Activated T-cell treated with anti-CD3 and anti-CD28 coated beads for 48 hours (primary cell): ENCODE data around the gene FRMD8.
"Not testable (repeated sequence)": the region's sequence is repeated elsewhere in the genome, so short reads cannot be mapped to it uniquely, and the experiment has no call there.

Source experiments
- DNase-seq: peaks from one replicate; pipeline ENCODE4 v3.0.0-alpha.2; 2020; ENCODE audit warnings: low read depth

The FRMD8 gene

DNA sequence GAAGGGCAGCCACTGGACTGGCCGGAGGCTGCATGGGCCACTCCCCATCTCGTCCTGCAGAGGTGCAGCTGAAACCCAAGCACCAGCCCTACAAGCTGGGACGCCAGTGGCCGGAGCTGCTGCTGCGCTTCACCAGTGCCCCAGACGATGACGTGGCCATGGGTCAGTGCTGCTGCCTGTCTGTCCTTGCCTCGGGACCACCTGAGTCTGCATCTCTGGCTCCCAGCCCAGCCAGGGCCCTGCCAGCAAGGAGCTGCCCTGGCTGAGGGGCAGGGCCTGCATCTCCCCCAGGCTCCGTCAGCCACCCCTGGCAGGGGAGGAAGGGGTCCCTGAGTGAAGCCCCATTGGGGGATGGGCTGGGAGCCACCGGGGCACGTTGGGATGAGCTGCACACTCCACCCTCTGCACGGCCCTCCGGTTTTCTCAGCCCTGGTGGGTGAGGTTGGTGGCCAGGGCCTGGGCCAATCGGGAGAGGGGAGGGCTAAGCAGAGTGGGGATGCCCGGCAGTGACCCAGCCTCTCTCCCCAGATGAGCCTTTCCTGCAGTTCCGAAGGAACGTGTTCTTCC lies 7.2 kb downstream of the FRMD8 start:
- DNase-seq, result no peak

- no peak for DNase-seq
These were observed 7.7 kb downstream of the FRMD8 start for GRCh38 chr11:65394125-65394536.

- DNase-seq, result no peak
These were observed 9.6 kb downstream of the FRMD8 start for GRCh38 chr11:65395961-65396530.

- DNase-seq, result no peak
These were observed 10.6 kb downstream of the FRMD8 start for GRCh38 chr11:65396769-65397745.

DNA sequence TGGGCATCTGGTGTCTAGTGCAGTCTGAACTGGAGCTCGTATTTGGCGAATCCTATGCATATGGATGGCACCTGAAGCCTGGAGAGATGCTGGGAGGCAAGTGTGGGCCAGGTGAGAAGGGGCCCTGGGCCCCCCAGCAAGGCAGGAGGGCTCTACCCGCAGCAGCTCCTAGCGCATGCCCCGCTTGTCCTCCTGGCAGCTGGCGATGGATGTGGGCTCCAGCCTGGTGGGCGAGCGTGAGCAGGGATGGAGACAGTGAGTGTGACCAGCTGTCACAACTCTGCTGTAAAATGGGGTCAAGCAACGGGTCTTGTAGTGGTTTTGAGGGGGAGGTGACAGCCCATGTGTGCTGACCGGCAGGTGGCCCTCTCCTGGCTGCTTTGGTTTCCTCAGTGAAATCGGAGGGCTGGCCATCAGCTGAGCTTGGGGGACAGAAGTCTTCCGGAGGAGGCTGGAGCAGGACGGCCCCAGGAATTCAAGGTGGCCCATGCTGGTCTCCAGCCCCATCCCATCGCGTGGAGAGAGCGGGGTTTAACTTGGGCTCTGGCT lies 12.0 kb downstream of the FRMD8 start:
- DNase-seq, result no peak

DNA sequence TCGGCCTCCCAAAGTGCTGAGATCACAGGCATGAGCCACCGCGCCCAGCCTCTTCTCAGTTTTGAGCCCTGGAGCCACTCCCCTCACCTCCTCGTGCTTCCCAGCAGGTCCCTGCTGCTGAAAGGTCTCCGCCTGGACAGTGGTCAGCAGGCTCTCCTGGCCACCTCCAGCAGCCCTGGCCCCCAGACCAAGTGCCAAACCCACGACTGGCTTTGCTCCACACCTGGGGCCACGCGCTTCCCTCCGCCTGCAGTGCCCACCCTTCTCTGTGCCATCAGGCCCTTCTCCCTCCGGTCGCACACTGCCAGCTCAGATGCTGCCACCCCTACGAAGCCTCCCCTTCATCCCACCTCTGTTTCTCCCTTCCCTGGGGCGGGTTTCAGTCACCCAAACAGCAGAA lies 12.8 kb downstream of the FRMD8 start:
- DNase-seq, result no peak

GRCh38 chr11:65399845-65400244 lies 13.4 kb downstream of the FRMD8 start:
- DNase-seq, result no peak

DNA sequence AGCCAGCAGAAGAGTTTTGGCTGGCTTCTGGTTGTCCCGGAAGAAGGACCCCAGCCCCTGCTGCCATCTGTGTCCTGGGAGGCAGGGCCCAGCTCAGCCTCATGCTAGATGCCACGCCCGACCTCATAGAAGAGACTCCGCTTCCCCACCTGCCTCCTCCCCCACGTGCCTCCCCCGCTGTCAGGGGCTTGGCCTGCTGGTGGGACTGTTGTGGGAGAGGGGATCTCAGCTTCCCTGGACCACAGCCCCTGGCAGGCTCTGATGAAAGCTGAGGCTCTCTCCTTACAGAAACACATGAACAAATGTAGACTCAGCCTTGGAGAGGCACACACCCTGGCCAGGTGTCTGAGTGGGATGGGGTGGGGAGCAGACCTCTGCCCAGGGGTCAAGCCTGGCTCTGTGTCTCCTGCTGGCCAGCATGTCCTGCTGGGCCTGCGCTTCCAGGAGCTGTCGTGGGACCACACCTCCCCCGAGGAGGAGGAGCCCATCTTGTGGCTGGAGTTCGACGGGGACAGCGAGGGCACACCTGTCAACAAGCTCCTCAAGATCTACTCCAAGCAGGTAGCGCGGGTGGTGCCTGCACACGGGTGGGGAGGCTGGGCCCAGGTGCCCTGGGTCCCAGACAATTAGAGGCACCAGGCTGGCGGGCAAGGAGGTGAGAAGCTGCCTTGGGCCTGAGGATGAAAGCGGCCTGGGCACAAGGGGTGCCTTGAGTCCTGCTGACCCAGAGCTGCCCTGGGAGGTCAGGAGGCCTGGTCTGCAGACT lies 14.1 kb downstream of the FRMD8 start:
- no peak for DNase-seq

- DNase-seq, result no peak
These were observed 14.8 kb downstream of the FRMD8 start for GRCh38 chr11:65401073-65401802.

DNA sequence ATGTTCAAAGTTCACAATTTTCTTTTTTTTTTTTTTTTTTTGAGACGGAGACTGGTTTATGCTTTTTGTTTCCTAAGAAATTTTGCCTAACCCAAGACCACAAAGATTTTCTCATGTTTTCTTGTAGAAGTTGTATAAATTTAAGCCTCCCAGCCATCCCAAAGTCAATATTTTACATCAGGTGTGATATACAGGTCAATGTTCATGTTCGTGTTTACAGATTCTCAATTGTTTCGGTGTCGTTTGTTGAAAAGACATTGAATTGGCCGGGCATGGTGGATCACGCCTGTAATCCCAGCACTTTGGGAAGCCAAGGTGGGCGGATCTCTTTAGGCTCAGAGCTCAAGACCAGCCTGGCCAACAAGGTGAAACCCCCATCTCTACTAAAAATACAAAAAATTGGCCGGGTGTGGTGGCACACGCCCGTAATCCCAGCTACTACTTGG lies 15.4 kb downstream of the FRMD8 start:
- DNase-seq, result no peak

- no peak for DNase-seq
These were observed 16.4 kb downstream of the FRMD8 start for GRCh38 chr11:65402790-65403189.

- DNase-seq, result no peak
These were observed 17.2 kb downstream of the FRMD8 start for GRCh38 chr11:65403607-65404121.

- DNase-seq, result no peak
These were observed 17.8 kb downstream of the FRMD8 start for GRCh38 chr11:65404210-65404609.

DNA sequence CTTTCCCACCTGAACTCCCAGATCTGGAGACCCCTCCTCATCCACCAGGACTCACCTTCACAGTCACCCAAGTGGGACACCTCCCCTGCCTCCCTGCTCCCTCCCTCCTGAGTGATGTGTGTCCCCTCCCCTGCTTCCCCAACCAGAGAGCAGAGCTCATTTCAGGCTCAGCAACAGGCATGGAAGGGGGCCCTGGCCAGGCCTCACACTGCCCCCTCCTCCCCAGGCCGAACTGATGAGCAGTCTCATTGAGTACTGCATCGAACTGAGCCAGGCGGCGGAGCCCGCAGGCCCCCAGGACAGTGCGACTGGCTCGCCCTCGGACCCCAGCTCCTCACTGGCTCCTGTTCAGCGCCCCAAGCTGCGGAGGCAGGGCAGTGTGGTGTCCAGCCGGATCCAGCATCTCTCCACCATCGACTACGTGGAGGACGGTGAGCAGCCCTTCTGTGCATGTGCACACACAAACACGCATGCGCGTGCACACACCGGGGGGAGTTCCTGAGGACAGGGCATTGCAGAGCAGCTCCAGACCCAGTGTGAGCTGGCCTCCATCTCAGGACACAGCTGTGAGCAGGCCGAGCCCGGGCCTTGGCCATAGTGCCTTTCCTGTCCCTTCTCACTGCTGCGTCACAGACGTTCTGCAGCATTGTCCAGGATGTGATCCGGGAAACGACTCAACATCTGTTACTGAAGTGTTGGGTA lies 18.4 kb downstream of the FRMD8 start:
- DNase-seq, result no peak

DNA sequence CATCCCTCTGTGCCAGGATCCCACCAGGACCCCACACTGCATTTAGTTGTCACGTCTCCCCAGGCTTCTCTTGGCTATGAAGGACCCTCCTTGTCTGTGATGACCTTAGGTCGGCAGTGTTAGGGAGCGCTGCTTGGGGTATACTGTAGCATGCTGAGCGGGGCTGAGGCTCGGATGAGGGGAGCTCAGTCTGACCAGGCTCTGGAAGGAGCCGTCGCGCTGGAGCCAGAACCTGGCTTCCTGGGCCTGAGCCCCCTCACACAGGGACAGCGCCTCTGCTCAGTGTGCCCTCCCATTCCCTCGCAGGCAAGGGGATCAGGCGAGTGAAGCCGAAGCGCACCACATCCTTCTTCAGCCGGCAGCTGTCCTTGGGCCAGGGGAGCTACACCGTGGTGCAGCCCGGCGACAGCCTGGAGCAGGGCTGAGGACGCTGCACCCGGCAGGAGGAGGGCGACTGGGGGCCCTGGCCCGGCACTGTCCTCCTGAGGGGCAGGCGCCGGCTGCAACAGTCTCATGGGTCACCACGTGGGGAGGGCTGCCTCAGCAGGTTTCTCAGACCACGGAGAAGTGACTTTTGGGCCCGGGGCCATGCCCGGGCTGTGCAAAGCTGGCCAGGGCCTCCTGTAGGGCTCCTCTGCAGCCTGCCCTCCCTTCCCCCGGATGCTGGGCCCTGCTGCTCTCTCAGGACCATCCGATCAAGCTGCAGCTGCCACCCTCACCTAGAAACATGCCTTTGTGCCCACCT lies 24.7 kb downstream of the FRMD8 start:
- no peak for DNase-seq

GRCh38 chr11:65411681-65412070 lies 25.2 kb downstream of the FRMD8 start:
- DNase-seq, result no peak

- DNase-seq, result no peak
These were observed 26.0 kb downstream of the FRMD8 start for GRCh38 chr11:65412271-65413076.

DNA sequence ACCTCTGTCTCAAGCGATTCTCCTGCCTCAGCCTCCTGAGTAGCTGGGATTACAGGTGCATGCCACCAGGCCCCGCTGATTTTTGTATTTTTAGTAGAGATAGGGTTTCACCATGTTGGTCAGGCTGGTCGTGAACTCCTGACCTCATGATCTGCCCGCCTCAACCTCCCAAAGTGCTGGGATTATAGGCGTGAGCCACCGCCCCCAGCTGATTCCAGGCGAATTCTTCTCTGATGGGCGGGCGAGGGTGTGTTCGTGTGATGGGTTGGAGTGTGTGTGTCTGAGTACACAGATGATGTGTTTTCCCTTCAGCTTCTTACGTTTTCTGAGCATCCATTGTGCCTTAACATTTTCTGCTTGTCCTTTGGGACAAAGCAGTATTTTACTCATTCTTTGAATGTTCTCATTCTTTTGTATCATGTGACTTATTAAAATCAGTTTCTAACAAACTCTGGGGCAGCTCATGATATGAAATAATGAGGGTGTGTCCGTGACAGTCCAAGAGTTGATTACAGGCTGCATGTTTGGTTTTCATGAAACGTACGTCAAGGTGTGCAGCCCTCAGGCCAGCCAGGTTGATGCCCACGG lies 26.7 kb downstream of the FRMD8 start:
- not testable (repeated sequence) for DNase-seq
